NCI-H1417 (cell line): ENCODE results near the gene CSRP3.
"Not testable (repeated sequence)": the region's sequence is repeated elsewhere in the genome, so short reads cannot be mapped to it uniquely, and the experiment has no call there.

Experiments
- DNase-seq, 3 experiments: peaks; one replicate each; lab custom pipeline; 2025; lab: John Stamatoyannopoulos, UW

The CSRP3 gene

GRCh38 chr11:19187114-19187832, 14.5 kb downstream of the CSRP3 start:
- DNase-seq = no peak

GRCh38 chr11:19185516-19186052, 16.2 kb downstream of the CSRP3 start:
- DNase-seq = no peak

GRCh38 chr11:19185036-19185435, 16.7 kb downstream of the CSRP3 start:
- no peak for DNase-seq

GRCh38 chr11:19183646-19184045, 18.1 kb downstream of the CSRP3 start:
- no peak for DNase-seq

- no peak for DNase-seq
Observed at GRCh38 chr11:19181531-19182261, 20.1 kb downstream of the CSRP3 start.

- DNase-seq = no peak
Observed at GRCh38 chr11:19176629-19177186, 25.1 kb downstream of the CSRP3 start.

- no peak for DNase-seq
Observed at GRCh38 chr11:19173964-19174638, 27.7 kb downstream of the CSRP3 start.

- DNase-seq = no peak
Observed at GRCh38 chr11:19173004-19173689, 28.6 kb downstream of the CSRP3 start.

GRCh38 chr11:19168090-19168489, 33.7 kb downstream of the CSRP3 start:
- DNase-seq = no peak

GRCh38 chr11:19164881-19165280, 36.9 kb downstream of the CSRP3 start:
- no peak for DNase-seq

- peak; percentile 51 to 94 (median 91) for DNase-seq
Observed at GRCh38 chr11:19164230-19164855, 37.4 kb downstream of the CSRP3 start.

GRCh38 chr11:19163617-19164016, 38.2 kb downstream of the CSRP3 start:
- peak in 1 of 3 experiments; percentile 44 for DNase-seq

GRCh38 chr11:19162951-19163505, 38.8 kb downstream of the CSRP3 start:
- no peak for DNase-seq

GRCh38 chr11:19161651-19162050, 40.1 kb downstream of the CSRP3 start:
- no peak for DNase-seq

GRCh38 chr11:19160847-19161246, 40.9 kb downstream of the CSRP3 start:
- DNase-seq = no peak

GRCh38 chr11:19156892-19157291, 44.9 kb downstream of the CSRP3 start:
- no peak for DNase-seq

- no peak for DNase-seq
Observed at GRCh38 chr11:19145319-19145718, 56.5 kb downstream of the CSRP3 start.

GRCh38 chr11:19136884-19137283, 64.9 kb downstream of the CSRP3 start:
- DNase-seq = not testable (repeated sequence)

- no peak for DNase-seq
Observed at GRCh38 chr11:19134004-19134403, 67.8 kb downstream of the CSRP3 start.
